Immature natural killer cell (primary cell): ENCODE results near the gene DNAJC21. TPM values are rescaled to one million over a fixed set of nuclear protein-coding genes. Genes with fewer than 3 reads are reported as not detected.

ENCODE experiments used
- DNase-seq, 3 donors: peaks; one replicate each; pipeline ENCODE4 v3.0.0; 2022; ENCODE audit warnings: mixed read lengths in 1 of 3
- H3K27ac Mint-ChIP-seq, 6 donors: one replicate each; pipeline ENCODE4 v1.8.0; 2020; ENCODE audit warnings: mixed read lengths in 6 of 6, mild to moderate bottlenecking in 5 of 6, inconsistent platforms in 4 of 6, moderate library complexity in 3 of 6
- H3K27me3 Mint-ChIP-seq, 3 donors: one replicate each; pipeline ENCODE4 v1.8.0; 2020 to 2021; ENCODE audit warnings: low read depth in 3 of 3, mild to moderate bottlenecking in 3 of 3, mixed read lengths in 3 of 3, moderate library complexity in 3 of 3, inconsistent platforms in 1 of 3
- H3K36me3 Mint-ChIP-seq, 3 donors: one replicate each; pipeline ENCODE4 v1.8.0; 2020; ENCODE audit warnings: mixed read lengths in 3 of 3, inconsistent platforms in 2 of 3, mild to moderate bottlenecking in 2 of 3
- H3K4me1 Mint-ChIP-seq, 2 donors: one replicate each; pipeline ENCODE4 v1.8.0; 2020; ENCODE audit warnings: inconsistent platforms in 2 of 2, mild to moderate bottlenecking in 2 of 2, mixed read lengths in 2 of 2, moderate library complexity in 1 of 2
- H3K4me3 Mint-ChIP-seq, 5 donors: one replicate each; pipeline ENCODE4 v1.8.0; 2020; ENCODE audit warnings: mild to moderate bottlenecking in 5 of 5, mixed read lengths in 5 of 5, inconsistent platforms in 3 of 5, moderate library complexity in 3 of 5
- H3K9me3 Mint-ChIP-seq, 6 donors: one replicate each; pipeline ENCODE4 v1.8.0; 2020; ENCODE audit warnings: mild to moderate bottlenecking in 6 of 6, mixed read lengths in 6 of 6, inconsistent platforms in 4 of 6, moderate library complexity in 3 of 6
- polyA plus RNA-seq, 3 donors: library from polyadenylated mRNA; unstranded; fragments of 300-500 nt; fragmentation: Illumina TruSeq; gene quantifications; one replicate each; pipeline ENCODE4 v1.2.3, GENCODE V29; 2021

The DNAJC21 gene
- 10 to 100 TPM; 11.9 to 19.9 (median 15.2) TPM for polyA plus RNA-seq

- DNase-seq: peak; percentile 98
- peak within 1 kb of the TSS; percentile 91 to 96 (median 94) for H3K27ac Mint-ChIP-seq
Measured at GRCh38 chr5:34929134-34929719, at the start of gene DNAJC21. Gene DNAJC21 (plus strand): TSS chr5:34929559. CDS start chr5:34929820, 261 bp downstream.

GRCh38 chr5:34881246-34881645 lies 48.1 kb upstream of the DNAJC21 start:
- H3K36me3 Mint-ChIP-seq: no peaks in the 10 kb centered on the region
- no peak overlapping the region for H3K4me3 Mint-ChIP-seq
- H3K9me3 Mint-ChIP-seq: peaks cover 0 to 2% (median 0%) of the 10 kb centered on the region in 6 donors
- no peak for DNase-seq
- H3K27me3 Mint-ChIP-seq: peaks cover 0 to 23% (median 6%) of the 10 kb centered on the region in 3 donors
- no peak overlapping the region for H3K27ac Mint-ChIP-seq
- no peaks in the 10 kb centered on the region for H3K4me1 Mint-ChIP-seq

More at GRCh38 chr5:34929134-34929719, at the start of gene DNAJC21:
- Mint-ChIP-seq H3K4me1 (peaks cover 29 to 41% of the 10 kb centered on the region in 2 donors), H3K9me3 (no peaks in the 10 kb centered on the region), H3K36me3 (peaks cover 4 to 15% (median 11%) of the 10 kb centered on the region in 3 donors), H3K4me3 (peak within 1 kb of the TSS; percentile 92 to 96 (median 94)), H3K27me3 (peaks cover 0 to 5% (median 3%) of the 10 kb centered on the region in 3 donors)

GRCh38 chr5:34886392-34887119 lies 42.8 kb upstream of the DNAJC21 start:
- Mint-ChIP-seq H3K36me3 (no peaks in the 10 kb centered on the region), H3K27ac (no peak overlapping the region), H3K9me3 (no peaks in the 10 kb centered on the region), H3K4me1 (no peaks in the 10 kb centered on the region), H3K4me3 (no peak overlapping the region), H3K27me3 (peaks cover 0 to 19% (median 3%) of the 10 kb centered on the region in 3 donors)
- DNase-seq: no peak

GRCh38 chr5:34889394-34889793 lies 40.0 kb upstream of the DNAJC21 start:
- Mint-ChIP-seq H3K9me3 (no peaks in the 10 kb centered on the region), H3K4me3 (no peak overlapping the region), H3K27me3 (peaks cover 0 to 10% (median 3%) of the 10 kb centered on the region in 3 donors), H3K27ac (no peak overlapping the region), H3K36me3 (no peaks in the 10 kb centered on the region), H3K4me1 (no peaks in the 10 kb centered on the region)
- DNase-seq: no peak

GRCh38 chr5:34891981-34892380 lies 37.4 kb upstream of the DNAJC21 start:
- Mint-ChIP-seq H3K27ac (no peak overlapping the region), H3K27me3 (peaks cover 0 to 3% (median 0%) of the 10 kb centered on the region in 3 donors), H3K36me3 (peaks cover 0 to 6% (median 5%) of the 10 kb centered on the region in 3 donors), H3K9me3 (no peaks in the 10 kb centered on the region), H3K4me3 (no peak overlapping the region), H3K4me1 (no peaks in the 10 kb centered on the region)
- no peak for DNase-seq

GRCh38 chr5:34892414-34892813 lies 36.9 kb upstream of the DNAJC21 start:
- Mint-ChIP-seq H3K36me3 (peaks cover 0 to 6% (median 5%) of the 10 kb centered on the region in 3 donors), H3K4me3 (no peak overlapping the region), H3K9me3 (no peaks in the 10 kb centered on the region), H3K27ac (no peak overlapping the region), H3K4me1 (no peaks in the 10 kb centered on the region), H3K27me3 (no peaks in the 10 kb centered on the region)
- no peak for DNase-seq

GRCh38 chr5:34894716-34895115 lies 34.6 kb upstream of the DNAJC21 start:
- Mint-ChIP-seq H3K36me3 (peaks cover 0 to 6% (median 5%) of the 10 kb centered on the region in 3 donors), H3K4me3 (no peak overlapping the region), H3K4me1 (no peaks in the 10 kb centered on the region), H3K9me3 (no peaks in the 10 kb centered on the region), H3K27me3 (no peaks in the 10 kb centered on the region), H3K27ac (peak overlapping the region in 1 of 6 donors; percentile 8)
- no peak for DNase-seq

- H3K4me3 Mint-ChIP-seq: no peak overlapping the region
- no peaks in the 10 kb centered on the region for H3K4me1 Mint-ChIP-seq
- no peaks in the 10 kb centered on the region for H3K9me3 Mint-ChIP-seq
- peaks cover 0 to 6% (median 5%) of the 10 kb centered on the region in 3 donors for H3K36me3 Mint-ChIP-seq
- no peak for DNase-seq
- no peaks in the 10 kb centered on the region for H3K27me3 Mint-ChIP-seq
- H3K27ac Mint-ChIP-seq: no peak overlapping the region
Measured at GRCh38 chr5:34895641-34896419, 33.5 kb upstream of the DNAJC21 start.

GRCh38 chr5:34897646-34898045 lies 31.7 kb upstream of the DNAJC21 start:
- Mint-ChIP-seq H3K27ac (no peak overlapping the region), H3K27me3 (no peaks in the 10 kb centered on the region), H3K36me3 (peaks cover 0 to 6% (median 5%) of the 10 kb centered on the region in 3 donors), H3K4me3 (no peak overlapping the region), H3K9me3 (no peaks in the 10 kb centered on the region), H3K4me1 (no peaks in the 10 kb centered on the region)
- no peak for DNase-seq

GRCh38 chr5:34898258-34898895 lies 31.0 kb upstream of the DNAJC21 start:
- H3K36me3 Mint-ChIP-seq: peaks cover 0 to 7% (median 5%) of the 10 kb centered on the region in 3 donors
- H3K4me1 Mint-ChIP-seq: no peaks in the 10 kb centered on the region

GRCh38 chr5:34899066-34899465 lies 30.3 kb upstream of the DNAJC21 start:
- no peak overlapping the region for H3K27ac Mint-ChIP-seq
- peaks cover 0 to 11% (median 5%) of the 10 kb centered on the region in 3 donors for H3K36me3 Mint-ChIP-seq
- H3K4me1 Mint-ChIP-seq: no peaks in the 10 kb centered on the region
- no peaks in the 10 kb centered on the region for H3K9me3 Mint-ChIP-seq
- no peaks in the 10 kb centered on the region for H3K27me3 Mint-ChIP-seq
- no peak overlapping the region for H3K4me3 Mint-ChIP-seq
- no peak for DNase-seq

More at GRCh38 chr5:34898258-34898895, 31.0 kb upstream of the DNAJC21 start:
- Mint-ChIP-seq H3K4me3 (no peak overlapping the region), H3K27ac (no peak overlapping the region), H3K9me3 (no peaks in the 10 kb centered on the region), H3K27me3 (no peaks in the 10 kb centered on the region)
- DNase-seq: peak; percentile 25 to 48 (median 30)

- no peak overlapping the region for H3K4me3 Mint-ChIP-seq
- H3K9me3 Mint-ChIP-seq: no peaks in the 10 kb centered on the region
- DNase-seq: no peak
- H3K4me1 Mint-ChIP-seq: no peaks in the 10 kb centered on the region
- no peaks in the 10 kb centered on the region for H3K27me3 Mint-ChIP-seq
- H3K36me3 Mint-ChIP-seq: peaks cover 0 to 11% (median 5%) of the 10 kb centered on the region in 3 donors
- no peak overlapping the region for H3K27ac Mint-ChIP-seq
Measured at GRCh38 chr5:34900652-34901051, 28.7 kb upstream of the DNAJC21 start.

- H3K36me3 Mint-ChIP-seq: peaks cover 0 to 11% (median under 1%) of the 10 kb centered on the region in 3 donors
- no peak for DNase-seq
- H3K27me3 Mint-ChIP-seq: peaks cover 0 to 2% (median 0%) of the 10 kb centered on the region in 3 donors
- H3K4me3 Mint-ChIP-seq: no peak overlapping the region
- H3K4me1 Mint-ChIP-seq: no peaks in the 10 kb centered on the region
- no peak overlapping the region for H3K27ac Mint-ChIP-seq
- no peaks in the 10 kb centered on the region for H3K9me3 Mint-ChIP-seq
Measured at GRCh38 chr5:34903260-34903659, 26.1 kb upstream of the DNAJC21 start.
